NK-92 (cell line): ENCODE data around the gene GJD3.
"Not testable (repeated sequence)": the region's sequence is repeated elsewhere in the genome, so short reads cannot be mapped to it uniquely, and the experiment has no call there.

ENCODE experiments used
- DNase-seq: peaks from one replicate; lab custom pipeline; 2025; ENCODE audit not compliant: unreplicated experiment; lab: John Stamatoyannopoulos, UW

Gene GJD3

DNA sequence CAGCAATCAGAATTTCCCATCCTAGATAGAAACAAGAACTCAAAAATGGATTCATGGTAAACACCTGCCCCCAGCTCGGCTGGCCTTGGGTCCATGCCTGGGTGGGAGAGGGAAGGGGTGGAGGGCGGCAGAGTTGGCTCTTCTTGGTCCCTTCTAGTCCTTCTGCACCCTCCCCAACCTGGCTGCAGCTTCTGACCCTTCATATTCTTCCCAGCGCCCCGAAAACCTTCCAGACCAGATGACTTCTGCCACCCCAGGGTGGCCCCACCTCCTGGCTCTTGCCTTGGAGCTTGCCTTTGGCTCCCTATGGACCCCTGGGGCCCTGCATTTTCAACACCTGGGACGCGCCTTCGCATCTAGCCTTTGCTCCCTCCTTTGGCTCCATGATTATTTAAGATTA is 5.4 kb upstream of the GJD3 start:
- no peak for DNase-seq

DNA sequence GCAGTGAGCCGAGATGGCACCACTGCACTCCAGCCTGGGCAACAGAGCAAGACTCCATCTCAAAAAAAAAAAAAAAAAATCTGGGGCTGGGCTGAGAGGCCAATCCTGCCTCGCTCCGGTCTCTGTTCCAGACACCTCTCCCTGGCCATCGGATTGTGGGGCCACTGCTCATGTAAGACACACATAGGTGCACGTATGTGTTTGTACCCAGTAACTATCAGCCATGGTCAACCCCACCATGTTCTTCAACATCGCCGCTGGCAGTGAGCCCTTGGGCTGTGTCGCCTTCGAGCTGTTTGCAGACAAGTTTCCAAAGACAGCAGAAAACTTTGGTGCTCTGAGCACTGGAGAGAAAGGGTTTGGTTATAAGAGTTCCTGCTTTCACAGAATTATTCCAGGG is 3.2 kb upstream of the GJD3 start:
- DNase-seq: not testable (repeated sequence)

DNA sequence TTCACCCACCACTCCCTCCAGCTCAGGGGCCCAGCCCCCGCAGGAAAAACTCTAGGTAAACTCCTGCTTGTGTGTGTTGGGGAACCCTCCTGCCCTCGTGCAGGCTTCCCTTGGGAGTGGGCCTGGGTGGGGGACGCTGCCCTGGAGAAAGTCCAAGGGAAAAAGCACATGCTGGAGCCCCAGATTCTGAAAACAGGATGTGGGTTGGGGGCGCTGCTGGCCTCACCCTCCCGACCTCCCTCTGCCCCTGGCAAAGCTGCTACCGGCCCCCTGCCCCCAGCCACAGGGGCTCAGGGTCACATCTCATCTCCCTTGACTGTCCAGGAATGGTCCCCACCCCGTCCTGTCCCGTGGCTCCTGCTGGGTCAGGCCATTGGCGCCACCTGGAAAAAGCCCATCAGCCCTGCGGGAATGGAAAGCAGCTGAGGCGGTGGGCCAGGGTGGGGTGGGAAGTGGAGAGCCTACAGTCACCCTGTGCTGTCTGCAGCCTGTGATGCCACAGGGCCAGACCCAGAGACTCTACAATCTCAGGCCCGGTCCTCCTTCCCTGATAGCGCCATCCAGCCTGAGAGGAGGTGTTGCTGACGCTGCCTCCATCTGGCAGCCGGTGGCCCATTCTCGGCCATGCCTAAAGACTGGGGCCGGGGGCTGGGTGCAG is 2.5 kb upstream of the GJD3 start:
- no peak for DNase-seq

DNA sequence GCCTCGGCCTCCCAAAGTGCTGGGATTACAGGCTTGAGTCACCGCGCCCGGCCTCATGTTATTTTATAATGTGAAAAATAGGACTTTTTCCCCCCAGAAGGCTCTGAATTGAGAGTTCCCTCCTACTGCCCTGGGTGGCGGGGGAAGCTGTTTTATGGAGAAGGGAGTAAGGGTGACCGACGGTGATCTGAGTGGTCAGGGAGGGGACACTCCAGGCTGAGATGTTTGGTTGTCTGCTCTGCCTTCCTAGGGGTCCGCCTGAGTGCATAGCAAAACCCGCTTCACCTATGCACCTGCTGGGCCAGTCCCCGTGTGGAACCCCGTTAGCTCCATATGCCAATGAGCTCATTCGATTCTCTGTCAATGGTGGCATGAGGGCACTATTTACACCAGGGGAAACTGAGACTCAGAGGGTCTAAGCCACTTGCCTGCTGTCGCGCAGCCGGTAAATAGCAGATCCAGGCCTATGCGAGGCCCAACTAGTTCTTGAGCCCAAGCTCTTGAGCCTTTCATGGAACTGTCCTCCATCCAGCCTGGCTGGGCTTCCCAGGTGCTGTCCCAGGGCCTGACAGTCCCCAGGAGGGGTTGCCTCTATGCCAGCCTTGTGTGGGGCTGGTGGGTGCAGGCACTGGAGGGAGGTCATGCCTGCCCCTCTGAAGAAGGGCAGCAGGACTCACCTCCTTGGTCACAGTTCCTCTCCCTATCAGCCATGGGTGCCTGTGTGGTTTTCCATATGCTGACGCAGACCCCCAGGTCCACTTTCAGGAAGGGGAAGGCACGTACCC is 1.7 kb upstream of the GJD3 start:
- no peak for DNase-seq

DNA sequence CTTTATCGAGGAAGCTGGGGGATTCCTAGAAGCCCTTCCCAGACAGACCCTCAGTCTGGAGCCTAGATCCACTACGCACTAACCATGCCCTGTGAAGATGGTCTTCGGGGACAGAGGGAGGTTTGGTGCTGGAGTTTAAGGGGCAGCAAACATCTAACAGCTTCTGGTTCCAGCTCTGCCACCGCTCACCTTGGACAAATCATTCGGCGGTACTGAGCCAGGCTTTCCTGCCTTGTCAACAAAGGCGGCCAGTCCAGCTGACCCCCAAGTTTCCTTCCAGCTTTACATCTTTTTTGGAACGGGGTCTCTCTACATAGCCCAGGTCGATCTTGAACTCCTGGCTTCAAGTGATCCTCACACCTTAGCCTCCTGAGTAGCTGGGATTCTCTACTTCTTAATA is 369 bp upstream of the GJD3 start:
- no peak for DNase-seq

DNA sequence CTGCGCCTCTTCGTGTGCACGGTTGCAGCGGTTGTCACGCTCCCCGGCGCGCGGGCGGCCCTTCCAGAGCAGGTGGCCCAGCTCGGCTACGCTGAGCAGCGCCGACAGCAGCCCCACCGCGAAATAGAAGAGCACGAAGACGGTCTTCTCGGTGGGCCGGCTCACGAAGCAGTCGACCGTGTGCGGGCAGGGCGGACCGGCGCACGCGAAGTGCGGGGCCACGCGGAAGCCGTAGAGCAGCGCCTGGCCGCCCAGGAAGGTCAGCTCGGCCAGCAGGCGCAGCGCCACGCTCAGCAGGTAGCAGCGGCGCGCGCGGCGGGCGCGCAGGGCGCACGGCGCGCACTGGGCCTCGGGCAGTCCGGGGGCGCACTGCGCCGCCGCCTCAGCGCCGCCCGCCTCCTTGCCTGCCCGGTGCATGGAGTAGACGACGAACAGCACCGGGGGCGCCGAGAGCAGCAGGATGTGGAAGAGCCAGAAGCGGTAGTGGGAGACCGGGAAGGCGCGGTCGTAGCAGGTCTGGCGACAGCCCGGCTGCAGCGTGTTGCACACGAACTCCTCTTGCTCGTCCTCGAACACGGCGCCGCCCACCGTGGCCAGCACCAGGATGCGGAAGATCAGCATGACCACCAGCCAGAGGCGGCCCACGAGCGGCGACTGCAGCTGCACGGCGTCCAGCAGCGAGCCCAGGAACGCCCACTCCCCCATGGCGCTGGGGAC is 1.3 kb downstream of the GJD3 start:
- DNase-seq: no peak

DNA sequence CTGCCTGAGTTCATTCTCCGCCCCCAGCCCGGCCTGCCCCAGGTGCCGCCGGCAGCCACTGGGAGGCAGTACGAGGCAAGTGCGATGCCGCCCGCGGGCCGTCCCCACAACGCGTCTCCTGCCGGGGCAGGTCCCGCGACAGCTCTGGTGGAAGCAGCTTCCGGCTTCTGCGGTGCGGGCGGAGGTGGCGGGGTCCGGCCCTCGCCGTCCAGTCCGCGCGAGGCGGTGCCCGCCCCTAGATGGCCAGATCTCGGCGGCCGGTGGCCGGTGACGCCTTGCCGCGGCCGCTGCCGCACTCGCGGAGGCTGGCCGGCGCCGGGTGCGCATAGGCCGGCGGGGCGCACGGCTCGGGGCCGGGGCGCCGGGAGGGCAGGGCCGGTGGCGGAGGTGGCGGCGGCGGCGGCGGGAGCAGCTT is 1.8 kb downstream of the GJD3 start:
- DNase-seq: no peak

DNA sequence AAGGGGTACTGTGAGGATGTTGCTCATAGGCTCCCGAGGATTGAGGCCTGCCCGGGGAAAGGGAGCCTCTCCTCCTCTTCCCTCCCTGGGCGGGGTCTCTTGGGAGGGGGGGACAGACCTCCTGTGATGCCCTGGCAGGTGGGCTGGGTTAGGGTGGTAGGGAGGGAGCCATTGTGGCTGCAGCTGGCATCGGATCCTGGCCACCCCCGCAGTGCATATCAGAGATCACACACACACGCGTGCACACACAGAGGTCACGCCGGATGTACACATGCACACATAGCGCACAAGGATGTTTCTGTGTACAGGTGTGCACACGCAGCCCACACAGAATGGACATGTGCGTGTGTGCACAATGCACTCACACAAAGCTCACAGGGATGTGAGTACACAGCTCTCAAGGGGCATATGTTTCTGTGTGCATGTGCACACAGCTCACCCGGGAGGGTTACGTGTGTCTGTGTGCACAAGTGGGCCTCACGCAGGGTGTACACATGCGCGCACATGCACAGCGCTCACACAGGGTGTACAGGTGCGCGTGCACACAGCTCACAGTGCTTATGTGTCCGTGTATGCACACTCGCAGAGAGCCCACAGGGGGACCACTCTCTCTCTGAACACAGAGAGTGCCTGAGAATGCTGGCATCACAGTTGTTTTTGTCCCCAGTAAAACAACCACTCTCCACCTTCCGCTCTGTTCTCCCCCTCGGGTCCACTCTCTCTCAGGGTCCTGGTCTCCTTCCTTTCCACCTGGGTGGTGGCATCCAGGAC is 2.4 kb downstream of the GJD3 start:
- no peak for DNase-seq

DNA sequence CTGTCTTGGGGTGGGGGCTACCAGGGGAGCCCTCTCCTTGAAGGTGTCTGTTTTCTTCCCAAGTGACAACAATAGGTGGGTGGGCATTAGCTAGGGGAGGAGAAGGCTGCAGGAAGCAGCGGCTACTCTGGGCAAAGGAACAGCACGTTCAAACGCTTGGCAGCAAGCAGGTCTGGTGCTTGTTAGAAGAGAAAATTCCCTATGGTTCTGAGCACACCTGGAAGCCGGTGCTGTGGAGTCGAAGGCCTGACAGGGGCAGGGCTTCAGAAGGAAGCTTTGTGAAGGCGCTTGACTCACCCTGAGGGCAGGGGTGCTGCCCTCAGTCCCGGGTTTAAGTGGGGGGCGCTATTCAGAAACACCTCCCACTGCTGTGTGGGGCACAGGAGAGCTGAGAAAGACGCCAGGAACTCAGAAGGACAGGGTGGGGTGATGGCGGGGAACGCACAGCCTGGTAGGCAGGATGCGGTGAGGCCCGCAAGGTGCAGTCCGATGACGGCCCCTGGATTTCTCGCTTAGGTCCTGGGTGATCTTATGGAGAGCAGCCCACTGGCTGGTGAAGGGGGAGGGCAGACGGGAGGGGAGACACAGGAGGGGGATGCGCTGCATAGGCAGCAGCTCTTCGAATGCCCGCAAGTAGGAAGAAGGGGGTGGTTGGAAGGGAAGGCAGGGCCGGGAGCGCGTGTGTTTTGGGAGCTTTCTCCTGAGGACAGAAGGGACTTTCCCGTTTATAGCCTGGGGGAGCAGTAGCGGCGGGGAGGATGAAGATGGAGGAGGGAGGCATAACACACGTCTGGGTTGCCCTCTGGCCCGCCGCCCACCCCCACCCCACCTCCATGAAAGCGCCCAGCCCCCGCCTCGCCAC is 3.2 kb downstream of the GJD3 start:
- no peak for DNase-seq

DNA sequence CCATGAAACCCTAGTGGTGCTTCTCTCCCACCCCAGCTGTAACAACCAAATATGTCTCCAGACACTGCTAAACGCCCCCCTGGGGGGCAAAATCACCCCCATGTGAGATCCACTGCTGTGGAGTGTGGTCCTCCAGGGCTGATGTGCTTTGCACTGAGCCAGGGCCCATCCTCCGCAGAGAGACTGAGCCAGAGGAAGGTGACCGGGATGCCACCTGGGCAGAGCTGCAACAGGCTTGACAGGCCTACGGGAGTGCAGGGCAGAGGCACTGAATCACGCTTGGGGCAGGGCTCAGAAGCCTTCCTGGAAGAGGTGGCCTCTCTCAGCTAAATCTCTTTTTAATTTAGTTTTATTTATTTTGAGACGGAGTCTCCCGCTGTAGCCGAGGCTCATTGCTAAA is 4.4 kb downstream of the GJD3 start:
- no peak for DNase-seq

DNA sequence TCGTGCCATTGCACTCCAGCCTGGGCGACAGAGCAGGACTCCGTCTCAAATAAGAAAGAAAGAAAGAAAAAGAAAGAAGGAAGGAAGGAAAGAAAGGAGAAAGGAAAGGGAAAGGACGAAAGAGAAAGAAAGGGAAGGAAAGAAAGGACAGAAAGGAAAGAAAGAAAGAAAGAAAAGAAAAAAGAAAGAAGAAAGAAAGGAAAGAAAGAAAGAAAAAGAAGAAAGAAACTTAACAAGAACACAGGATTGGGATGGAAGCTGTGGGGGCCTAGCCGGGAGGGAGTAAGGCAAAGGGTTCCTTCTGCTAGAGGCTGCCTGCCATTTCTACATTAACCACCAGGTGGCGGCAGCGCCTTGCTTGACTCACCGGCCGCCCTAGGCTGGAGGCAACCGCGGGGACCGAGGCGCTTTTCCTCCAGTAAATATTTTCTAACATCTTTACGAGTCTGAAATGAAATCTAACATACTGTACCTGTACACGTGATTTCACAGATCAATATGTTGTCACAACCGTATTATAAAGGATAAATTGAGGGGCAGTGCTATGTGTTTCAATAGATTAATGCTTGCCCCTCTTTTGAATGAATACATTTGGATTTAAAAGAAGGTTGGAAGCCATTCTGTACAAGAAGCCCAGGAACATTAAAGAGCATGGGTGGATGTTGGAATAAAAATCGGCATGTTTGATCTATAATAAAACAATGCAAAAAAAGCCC is 6.1 kb downstream of the GJD3 start:
- peak; percentile 11 for DNase-seq

DNA sequence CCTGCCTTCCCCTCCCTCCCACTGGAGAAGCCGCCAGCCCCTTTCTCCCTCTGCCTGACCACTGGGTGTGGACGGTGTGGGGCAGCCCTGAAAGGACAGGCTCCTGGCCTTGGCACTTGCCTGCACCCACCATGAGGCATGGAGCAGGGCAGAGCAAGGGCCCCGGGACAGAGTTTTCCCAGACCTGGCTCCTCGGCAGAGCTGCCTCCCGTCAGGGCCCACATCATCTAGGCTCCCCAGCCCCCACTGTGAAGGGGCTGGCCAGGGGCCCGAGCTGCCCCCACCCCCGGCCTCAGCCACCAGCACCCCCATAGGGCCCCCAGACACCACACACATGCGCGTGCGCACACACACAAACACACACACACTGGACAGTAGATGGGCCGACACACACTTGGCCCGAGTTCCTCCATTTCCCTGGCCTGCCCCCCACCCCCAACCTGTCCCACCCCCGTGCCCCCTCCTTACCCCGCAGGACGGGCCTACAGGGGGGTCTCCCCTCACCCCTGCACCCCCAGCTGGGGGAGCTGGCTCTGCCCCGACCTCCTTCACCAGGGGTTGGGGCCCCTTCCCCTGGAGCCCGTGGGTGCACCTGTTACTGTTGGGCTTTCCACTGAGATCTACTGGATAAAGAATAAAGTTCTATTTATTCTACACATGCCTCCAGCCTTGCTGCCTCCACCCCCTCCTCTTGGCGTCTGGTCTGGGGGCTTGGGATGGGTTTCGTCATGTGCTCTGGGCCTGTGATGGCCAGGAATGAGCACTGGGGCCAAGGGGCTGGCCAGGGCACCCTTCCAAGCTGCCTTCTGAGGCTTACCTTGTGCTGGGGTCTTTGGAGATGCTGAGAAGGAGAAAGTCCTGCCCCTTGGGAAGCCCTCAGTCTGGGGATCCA is 7.3 kb downstream of the GJD3 start:
- no peak for DNase-seq

DNA sequence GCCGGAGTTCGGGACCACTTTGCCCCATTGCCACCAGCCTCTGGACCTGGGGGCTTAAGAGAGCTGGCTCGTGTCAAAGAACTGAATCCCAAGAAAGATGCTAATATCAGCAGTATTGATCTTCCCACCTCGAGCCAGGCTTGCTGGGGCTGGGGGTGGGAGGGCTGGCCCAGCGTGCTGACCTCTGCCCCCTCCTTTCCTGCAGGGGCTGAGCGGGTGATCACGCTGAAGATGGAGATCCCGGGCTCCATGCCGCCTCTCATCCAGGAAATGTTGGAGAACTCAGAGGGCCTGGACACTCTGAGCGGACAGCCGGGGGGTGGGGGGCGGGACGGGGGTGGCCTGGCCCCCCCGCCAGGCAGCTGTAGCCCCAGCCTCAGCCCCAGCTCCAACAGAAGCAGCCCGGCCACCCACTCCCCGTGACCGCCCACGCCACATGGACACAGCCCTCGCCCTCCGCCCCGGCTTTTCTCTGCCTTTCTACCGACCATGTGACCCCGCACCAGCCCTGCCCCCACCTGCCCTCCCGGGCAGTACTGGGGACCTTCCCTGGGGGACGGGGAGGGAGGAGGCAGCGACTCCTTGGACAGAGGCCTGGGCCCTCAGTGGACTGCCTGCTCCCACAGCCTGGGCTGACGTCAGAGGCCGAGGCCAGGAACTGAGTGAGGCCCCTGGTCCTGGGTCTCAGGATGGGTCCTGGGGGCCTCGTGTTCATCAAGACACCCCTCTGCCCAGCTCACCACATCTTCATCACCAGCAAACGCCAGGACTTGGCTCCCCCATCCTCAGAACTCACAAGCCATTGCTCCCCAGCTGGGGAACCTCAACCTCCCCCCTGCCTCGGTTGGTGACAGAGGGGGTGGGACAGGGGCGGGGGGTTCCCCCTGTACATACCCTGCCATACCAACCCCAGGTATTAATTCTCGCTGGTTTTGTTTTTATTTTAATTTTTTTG is 8.5 kb downstream of the GJD3 start:
- no peak for DNase-seq

DNA sequence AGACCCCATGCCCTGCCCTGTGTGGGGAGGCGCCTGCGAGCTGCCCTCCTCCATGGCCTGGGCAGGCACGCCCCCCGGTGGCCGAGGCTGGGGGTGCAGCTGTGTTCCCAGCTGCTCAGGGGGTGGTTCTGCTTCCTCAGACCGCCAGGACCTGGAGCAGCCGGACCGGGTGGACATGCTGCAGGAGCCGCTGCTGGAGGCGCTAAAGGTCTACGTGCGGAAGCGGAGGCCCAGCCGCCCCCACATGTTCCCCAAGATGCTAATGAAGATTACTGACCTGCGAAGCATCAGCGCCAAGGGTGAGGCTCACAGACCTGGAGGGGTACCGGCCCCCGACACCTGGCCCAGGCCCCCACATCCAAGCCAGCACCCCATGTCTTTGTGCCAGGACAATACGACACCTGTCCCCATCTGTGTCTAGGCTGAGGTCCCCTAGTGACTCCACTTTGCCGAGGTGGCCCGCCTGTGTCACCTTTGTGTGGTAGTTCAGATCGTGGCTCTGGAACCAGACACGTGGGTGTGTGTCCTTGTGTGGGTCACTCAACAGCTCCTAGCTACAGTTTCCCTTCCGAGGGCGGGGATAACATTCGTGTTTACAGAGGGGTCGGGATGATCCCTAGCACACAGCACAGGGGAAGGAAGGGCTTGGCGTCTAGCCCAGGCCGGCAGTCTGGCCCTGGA is 9.3 kb downstream of the GJD3 start:
- DNase-seq: no peak

DNA sequence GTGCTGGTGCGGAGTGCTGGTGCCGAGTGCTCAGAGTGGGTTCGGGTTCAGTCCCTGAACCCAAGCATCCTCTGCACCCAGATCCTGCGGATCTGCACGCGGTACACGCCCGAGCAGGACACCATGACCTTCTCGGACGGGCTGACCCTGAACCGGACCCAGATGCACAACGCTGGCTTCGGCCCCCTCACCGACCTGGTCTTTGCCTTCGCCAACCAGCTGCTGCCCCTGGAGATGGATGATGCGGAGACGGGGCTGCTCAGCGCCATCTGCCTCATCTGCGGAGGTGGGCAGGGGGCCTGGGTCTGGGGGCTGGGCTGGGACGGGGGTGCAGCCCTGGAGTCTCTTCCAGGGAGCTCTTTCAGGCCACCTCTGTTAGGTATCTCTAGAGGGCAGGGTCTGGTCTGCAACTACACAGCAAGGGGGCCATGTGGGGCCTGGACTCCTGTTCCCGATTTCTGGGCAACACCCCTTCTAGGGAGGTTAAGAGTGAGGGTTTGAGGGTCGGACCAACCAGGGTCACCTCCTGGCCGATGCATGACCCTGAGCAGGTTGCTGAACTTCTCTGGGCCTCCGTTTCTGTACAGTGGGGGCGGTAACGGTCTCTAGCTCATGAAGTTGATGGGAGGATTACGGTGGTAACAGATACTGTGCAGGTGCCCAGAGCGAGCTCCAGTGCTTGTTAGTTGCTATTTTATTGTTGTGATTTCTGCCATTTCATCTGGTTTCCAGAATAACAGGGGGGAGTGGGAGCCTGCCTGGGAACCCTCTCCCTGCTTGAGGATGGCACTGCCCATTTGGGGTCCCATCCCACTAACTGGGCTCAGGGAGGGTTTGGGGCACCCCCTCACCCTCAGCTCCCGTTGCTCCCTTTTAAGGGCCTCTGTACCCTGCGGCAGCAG is 10.1 kb downstream of the GJD3 start:
- DNase-seq: no peak

DNA sequence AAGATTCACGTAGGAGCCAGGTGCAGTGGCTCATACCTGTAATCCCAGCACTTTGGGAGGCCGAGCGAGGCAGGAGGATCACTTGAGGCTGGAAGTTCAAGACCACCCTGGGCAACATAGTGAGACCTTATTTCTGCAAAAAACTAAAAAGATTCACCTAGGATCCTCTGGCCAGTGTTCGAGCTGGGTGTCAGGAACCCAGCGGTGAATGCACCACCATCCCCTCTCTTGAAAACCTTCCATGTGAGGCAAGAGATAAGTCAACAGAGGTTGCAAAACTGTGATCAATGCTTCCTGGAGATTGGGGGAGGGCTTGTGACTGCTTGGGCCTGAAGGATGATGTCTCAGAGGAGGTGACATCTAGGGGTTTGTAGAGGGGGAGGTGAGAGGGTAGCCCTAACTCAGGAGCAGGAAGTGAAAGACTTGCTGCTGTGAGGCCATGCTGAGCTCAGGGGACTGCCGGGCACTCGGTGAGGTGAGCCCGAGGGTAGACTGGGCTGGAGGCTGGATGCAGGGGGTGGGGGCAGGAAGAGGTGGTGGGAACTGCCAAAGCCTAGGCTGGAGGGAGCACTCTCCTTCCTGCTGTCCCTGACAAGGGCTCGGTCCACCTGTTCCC is 11.7 kb downstream of the GJD3 start:
- no peak for DNase-seq
